ENCODE measurements around the gene SPAG16.

DNA sequence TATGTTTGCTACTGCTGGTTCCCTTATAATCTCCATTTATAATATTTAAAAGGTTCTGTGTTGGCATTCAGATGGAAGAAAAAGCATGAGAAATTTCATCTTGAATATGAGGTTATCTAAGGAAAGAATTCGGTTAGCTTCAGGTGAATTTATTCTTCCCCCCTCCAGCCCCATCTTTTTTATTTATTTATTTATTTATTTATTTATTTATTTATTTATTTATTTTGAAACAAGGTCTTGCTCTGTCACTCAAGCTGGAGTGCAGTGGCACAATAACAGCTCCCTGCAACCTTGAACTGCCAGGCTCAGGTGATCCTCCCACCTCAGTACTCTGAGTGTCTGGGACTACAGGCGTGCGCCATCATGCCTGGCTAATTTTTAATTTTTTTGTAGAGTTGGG lies 1031.1 kb downstream of the SPAG16 start:
- TF ChIP-seq ESRRA (CRISPR knock-in tag; IDR thresholded peaks at IDR 0.05; ENCODE audit: low read depth) (no peak), ZSCAN20 (CRISPR knock-in tag; IDR thresholded peaks at IDR 0.05; ENCODE audit: borderline replicate concordance) (no peak), THAP11 (CRISPR knock-in tag; IDR thresholded peaks at IDR 0.05) (no peak), ZNF616 (CRISPR knock-in tag; IDR thresholded peaks at IDR 0.05; ENCODE audit: low read depth) (no peak), MXD4 (CRISPR knock-in tag; IDR thresholded peaks at IDR 0.05) (no peak), NCOA5 (CRISPR knock-in tag; IDR thresholded peaks at IDR 0.05) (no peak)
- TF ChIP-seq, protein P1, sequence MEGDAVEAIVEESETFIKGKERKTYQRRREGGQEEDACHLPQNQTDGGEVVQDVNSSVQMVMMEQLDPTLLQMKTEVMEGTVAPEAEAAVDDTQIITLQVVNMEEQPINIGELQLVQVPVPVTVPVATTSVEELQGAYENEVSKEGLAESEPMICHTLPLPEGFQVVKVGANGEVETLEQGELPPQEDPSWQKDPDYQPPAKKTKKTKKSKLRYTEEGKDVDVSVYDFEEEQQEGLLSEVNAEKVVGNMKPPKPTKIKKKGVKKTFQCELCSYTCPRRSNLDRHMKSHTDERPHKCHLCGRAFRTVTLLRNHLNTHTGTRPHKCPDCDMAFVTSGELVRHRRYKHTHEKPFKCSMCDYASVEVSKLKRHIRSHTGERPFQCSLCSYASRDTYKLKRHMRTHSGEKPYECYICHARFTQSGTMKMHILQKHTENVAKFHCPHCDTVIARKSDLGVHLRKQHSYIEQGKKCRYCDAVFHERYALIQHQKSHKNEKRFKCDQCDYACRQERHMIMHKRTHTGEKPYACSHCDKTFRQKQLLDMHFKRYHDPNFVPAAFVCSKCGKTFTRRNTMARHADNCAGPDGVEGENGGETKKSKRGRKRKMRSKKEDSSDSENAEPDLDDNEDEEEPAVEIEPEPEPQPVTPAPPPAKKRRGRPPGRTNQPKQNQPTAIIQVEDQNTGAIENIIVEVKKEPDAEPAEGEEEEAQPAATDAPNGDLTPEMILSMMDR (CRISPR knock-in tag; IDR thresholded peaks at IDR 0.05): no peak
